Measurements from ENCODE around the gene SMIM41.

SMIM41 gene

DNA sequence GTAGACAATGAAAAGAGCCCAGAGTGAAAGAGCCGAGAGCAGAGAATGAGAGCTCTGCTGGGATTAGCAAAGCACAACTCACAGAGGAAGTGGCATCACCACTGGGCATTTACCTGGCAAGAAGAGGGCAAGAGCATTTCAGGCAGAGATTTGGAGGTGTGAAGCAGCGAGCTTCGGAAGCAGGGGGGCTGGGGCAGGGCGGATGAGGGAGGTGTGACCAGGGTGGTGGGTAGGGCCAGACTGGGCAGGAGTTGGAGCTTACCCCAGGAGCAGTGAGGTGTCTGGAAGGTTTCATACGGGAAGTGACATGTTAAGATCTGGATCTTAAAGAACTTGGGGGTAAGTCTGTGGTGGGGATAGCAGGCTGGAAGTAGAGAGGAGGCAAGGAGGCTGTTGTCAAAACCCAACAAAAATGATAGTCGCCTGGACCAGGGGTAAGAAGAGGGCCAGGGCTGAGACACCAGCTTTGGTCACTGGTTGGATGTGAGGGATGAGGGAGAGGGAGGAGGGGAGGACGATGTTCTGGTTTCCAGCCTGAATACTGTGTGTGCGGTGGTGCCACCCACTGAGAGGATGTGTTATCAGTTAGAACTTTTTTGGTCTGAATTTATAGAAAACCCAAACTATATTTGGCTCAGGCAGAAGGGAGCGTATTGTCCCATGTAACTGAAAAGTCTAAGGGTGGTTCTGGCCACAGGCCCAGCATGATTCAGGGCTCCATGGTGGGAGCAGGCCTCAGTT lies 5.2 kb downstream of the SMIM41 start:
- Histone ChIP-seq H3K27me3 (ENCODE audit: control insufficient read depth, low read length) (peaks cover 5% of the 10 kb centered on the region), H3K9me2 (replicated peaks; ENCODE audit: control insufficient read depth, low read length) (no peaks in the 10 kb centered on the region), H3K4me2 (ENCODE audit: low read length) (no peak overlapping the region), H3K36me3 (ENCODE audit: control insufficient read depth, low read length) (no peaks in the 10 kb centered on the region), H4K20me1 (ENCODE audit: control insufficient read depth, insufficient read depth, low read depth, low read length) (peaks cover 5% of the 10 kb centered on the region; the same call in 1 of the 2 replicates), H3K27ac (ENCODE audit: low read depth, low read length) (no peak overlapping the region), H3K4me1 (ENCODE audit: control insufficient read depth, low read length) (peaks cover 52% of the 10 kb centered on the region), H3K79me2 (ENCODE audit: control insufficient read depth, low read length) (no peaks in the 10 kb centered on the region), H3F3A (ENCODE audit: control insufficient read depth, insufficient read depth) (no peaks in the 10 kb centered on the region), H3K4me3 (ENCODE audit: low read length) (no peak overlapping the region), H3K9me3 (ENCODE audit: control insufficient read depth, insufficient read depth, low read length) (no peaks in the 10 kb centered on the region)
- TF ChIP-seq EZH2phosphoT487 (IDR thresholded peaks at IDR 0.05; ENCODE audit: borderline replicate concordance, low read length) = no peak
- TF ChIP-seq, protein P1, sequence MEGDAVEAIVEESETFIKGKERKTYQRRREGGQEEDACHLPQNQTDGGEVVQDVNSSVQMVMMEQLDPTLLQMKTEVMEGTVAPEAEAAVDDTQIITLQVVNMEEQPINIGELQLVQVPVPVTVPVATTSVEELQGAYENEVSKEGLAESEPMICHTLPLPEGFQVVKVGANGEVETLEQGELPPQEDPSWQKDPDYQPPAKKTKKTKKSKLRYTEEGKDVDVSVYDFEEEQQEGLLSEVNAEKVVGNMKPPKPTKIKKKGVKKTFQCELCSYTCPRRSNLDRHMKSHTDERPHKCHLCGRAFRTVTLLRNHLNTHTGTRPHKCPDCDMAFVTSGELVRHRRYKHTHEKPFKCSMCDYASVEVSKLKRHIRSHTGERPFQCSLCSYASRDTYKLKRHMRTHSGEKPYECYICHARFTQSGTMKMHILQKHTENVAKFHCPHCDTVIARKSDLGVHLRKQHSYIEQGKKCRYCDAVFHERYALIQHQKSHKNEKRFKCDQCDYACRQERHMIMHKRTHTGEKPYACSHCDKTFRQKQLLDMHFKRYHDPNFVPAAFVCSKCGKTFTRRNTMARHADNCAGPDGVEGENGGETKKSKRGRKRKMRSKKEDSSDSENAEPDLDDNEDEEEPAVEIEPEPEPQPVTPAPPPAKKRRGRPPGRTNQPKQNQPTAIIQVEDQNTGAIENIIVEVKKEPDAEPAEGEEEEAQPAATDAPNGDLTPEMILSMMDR (IDR thresholded peaks at IDR 0.05; ENCODE audit: low read depth, low read length, poor library complexity, severe bottlenecking) = no peak

DNA sequence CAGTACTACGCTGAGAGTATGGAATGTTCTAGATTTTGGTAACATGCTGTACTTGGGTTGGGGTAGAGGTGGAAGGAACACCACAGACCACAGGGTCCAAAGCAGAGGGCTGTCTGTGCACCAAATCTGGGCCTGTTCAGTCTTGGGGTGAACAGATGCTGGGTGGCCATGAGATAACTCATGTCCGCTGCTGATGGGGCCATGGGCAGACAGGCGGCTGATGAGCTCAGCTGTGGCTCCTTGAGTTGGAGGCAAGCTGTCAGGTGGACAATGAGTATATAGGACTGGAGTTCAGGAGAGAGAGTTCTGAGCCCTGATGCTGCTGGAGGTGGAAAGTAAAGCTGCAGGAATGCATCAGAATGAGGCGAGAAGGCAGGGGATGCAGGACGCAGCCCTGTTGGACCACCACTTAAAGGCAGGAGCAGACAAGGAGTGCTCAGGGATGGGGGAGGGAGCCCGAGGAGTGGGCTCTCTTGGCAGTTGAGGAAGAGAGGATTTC lies 6.2 kb downstream of the SMIM41 start:
- peaks cover 11% of the 10 kb centered on the region for H3K27me3 ChIP-seq (ENCODE audit: control insufficient read depth, low read length)

GRCh38 chr12:52086366-52086765 lies 6.9 kb downstream of the SMIM41 start:
- Histone ChIP-seq H3K36me3 (ENCODE audit: control insufficient read depth, low read length) (no peaks in the 10 kb centered on the region), H3K79me2 (ENCODE audit: control insufficient read depth, low read length) (no peaks in the 10 kb centered on the region), H3K27me3 (ENCODE audit: control insufficient read depth, low read length) (peaks cover 17% of the 10 kb centered on the region), H3K4me2 (ENCODE audit: low read length) (no peak overlapping the region), H3K27ac (ENCODE audit: low read depth, low read length) (no peak overlapping the region), H3K4me3 (ENCODE audit: low read length) (no peak overlapping the region), H3K4me1 (ENCODE audit: control insufficient read depth, low read length) (peaks cover 48% of the 10 kb centered on the region), H3K9me3 (ENCODE audit: control insufficient read depth, insufficient read depth, low read length) (no peaks in the 10 kb centered on the region), H3K9me2 (replicated peaks; ENCODE audit: control insufficient read depth, low read length) (no peaks in the 10 kb centered on the region), H4K20me1 (ENCODE audit: control insufficient read depth, insufficient read depth, low read depth, low read length) (peaks cover 5% of the 10 kb centered on the region; the same call in 1 of the 2 replicates), H3F3A (ENCODE audit: control insufficient read depth, insufficient read depth) (no peaks in the 10 kb centered on the region)
- TF ChIP-seq, protein P1 (IDR thresholded peaks at IDR 0.05; ENCODE audit: low read depth, low read length, poor library complexity, severe bottlenecking) = no peak
- TF ChIP-seq EZH2phosphoT487 (IDR thresholded peaks at IDR 0.05; ENCODE audit: borderline replicate concordance, low read length) = no peak

More for the DNA sequence above, 6.2 kb downstream of the SMIM41 start:
- no peaks in the 10 kb centered on the region for H3F3A ChIP-seq (ENCODE audit: control insufficient read depth, insufficient read depth)
- no peak overlapping the region for H3K27ac ChIP-seq (ENCODE audit: low read depth, low read length)
- no peak for TF ChIP-seq EZH2phosphoT487 (IDR thresholded peaks at IDR 0.05; ENCODE audit: borderline replicate concordance, low read length)
- TF ChIP-seq, protein P1 (IDR thresholded peaks at IDR 0.05; ENCODE audit: low read depth, low read length, poor library complexity, severe bottlenecking) = no peak
- no peaks in the 10 kb centered on the region for H3K36me3 ChIP-seq (ENCODE audit: control insufficient read depth, low read length)
- H3K4me3 ChIP-seq (ENCODE audit: low read length) = no peak overlapping the region
- peaks cover 54% of the 10 kb centered on the region for H3K4me1 ChIP-seq (ENCODE audit: control insufficient read depth, low read length)
- H3K79me2 ChIP-seq (ENCODE audit: control insufficient read depth, low read length) = no peaks in the 10 kb centered on the region
- H3K4me2 ChIP-seq (ENCODE audit: low read length) = no peak overlapping the region
- no peaks in the 10 kb centered on the region for H3K9me2 ChIP-seq (replicated peaks; ENCODE audit: control insufficient read depth, low read length)
- no peaks in the 10 kb centered on the region for H3K9me3 ChIP-seq (ENCODE audit: control insufficient read depth, insufficient read depth, low read length)
- peaks cover 5% of the 10 kb centered on the region; the same call in 1 of the 2 replicates for H4K20me1 ChIP-seq (ENCODE audit: control insufficient read depth, insufficient read depth, low read depth, low read length)

Data from DOHH2 (cell line).